ENCODE data around the gene CRLF2.
"Not testable (repeated sequence)": the region's sequence is repeated elsewhere in the genome, so short reads cannot be mapped to it uniquely, and the experiment has no call there.

The CRLF2 gene

DNA sequence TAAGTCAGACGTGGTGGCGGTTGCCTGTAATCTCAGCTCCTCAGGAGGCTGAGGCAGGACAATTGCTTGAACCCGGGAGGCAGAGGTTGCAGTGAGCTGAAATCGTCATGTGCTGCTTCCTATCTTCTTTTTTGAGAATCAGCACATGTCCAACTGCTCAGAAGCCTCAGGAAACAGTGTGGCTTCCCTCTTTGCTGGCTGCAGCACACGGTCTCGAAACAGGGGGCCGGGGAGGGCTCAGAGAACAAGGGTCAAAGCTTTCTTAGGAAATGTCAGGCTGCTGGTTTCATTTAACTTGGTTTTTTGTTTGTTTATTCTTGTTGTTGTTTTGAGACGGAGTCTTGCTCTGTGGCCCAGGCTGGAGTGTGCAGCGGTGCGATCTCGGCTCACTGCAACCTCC is 31.3 kb downstream of the CRLF2 start:
- peaks cover 3% of the 10 kb centered on the region for H3K4me1 ChIP-seq (ENCODE audit: control insufficient read depth, insufficient read depth, low read length)
- no peaks in the 10 kb centered on the region for H3K9me3 ChIP-seq (ENCODE audit: control insufficient read depth in 2 of 2, low read length in 2 of 2)
- no peak overlapping the region for H3K4me3 ChIP-seq (ENCODE audit: low read length in 2 of 2)
- H3K27me3 ChIP-seq (ENCODE audit: control insufficient read depth in 1 of 2, insufficient read depth in 2 of 2, low read length in 2 of 2): peaks cover 0 to 2% of the 10 kb centered on the region in 2 donors
- no peak overlapping the region for H3K9ac ChIP-seq (ENCODE audit: low read length in 2 of 2)
- no peak overlapping the region for H3K27ac ChIP-seq (ENCODE audit: low read length)
- no peaks in the 10 kb centered on the region for H3K36me3 ChIP-seq (ENCODE audit: control insufficient read depth in 2 of 2, insufficient read depth in 2 of 2, low read length in 2 of 2)

- H3K4me1 ChIP-seq (ENCODE audit: control insufficient read depth, insufficient read depth, low read length): peaks cover 3% of the 10 kb centered on the region
- H3K27me3 ChIP-seq (ENCODE audit: control insufficient read depth in 1 of 2, insufficient read depth in 2 of 2, low read length in 2 of 2): peaks cover 0 to 2% of the 10 kb centered on the region in 2 donors
- no peaks in the 10 kb centered on the region for H3K9me3 ChIP-seq (ENCODE audit: control insufficient read depth in 2 of 2, low read length in 2 of 2)
- no peak overlapping the region for H3K9ac ChIP-seq (ENCODE audit: low read length in 2 of 2)
- H3K36me3 ChIP-seq (ENCODE audit: control insufficient read depth in 2 of 2, insufficient read depth in 2 of 2, low read length in 2 of 2): no peaks in the 10 kb centered on the region
- H3K4me3 ChIP-seq (ENCODE audit: low read length in 2 of 2): no peak overlapping the region
- no peak overlapping the region for H3K27ac ChIP-seq (ENCODE audit: low read length)
Observed at GRCh38 chrX:1178580-1179057, 33.8 kb downstream of the CRLF2 start.

- not testable (repeated sequence) for H3K9ac ChIP-seq (ENCODE audit: low read length in 2 of 2); H3K4me1 ChIP-seq (ENCODE audit: control insufficient read depth, insufficient read depth, low read length); H3K36me3 ChIP-seq (ENCODE audit: control insufficient read depth in 2 of 2, insufficient read depth in 2 of 2, low read length in 2 of 2); H3K27me3 ChIP-seq (ENCODE audit: control insufficient read depth in 1 of 2, insufficient read depth in 2 of 2, low read length in 2 of 2); H3K9me3 ChIP-seq (ENCODE audit: control insufficient read depth in 2 of 2, low read length in 2 of 2); H3K27ac ChIP-seq (ENCODE audit: low read length); H3K4me3 ChIP-seq (ENCODE audit: low read length in 2 of 2)
Observed at GRCh38 chrX:1176531-1177320, 35.7 kb downstream of the CRLF2 start.

- H3K4me3 ChIP-seq (ENCODE audit: low read length in 2 of 2); H3K4me1 ChIP-seq (ENCODE audit: control insufficient read depth, insufficient read depth, low read length); H3K9ac ChIP-seq (ENCODE audit: low read length in 2 of 2); H3K36me3 ChIP-seq (ENCODE audit: control insufficient read depth in 2 of 2, insufficient read depth in 2 of 2, low read length in 2 of 2); H3K27ac ChIP-seq (ENCODE audit: low read length); H3K9me3 ChIP-seq (ENCODE audit: control insufficient read depth in 2 of 2, low read length in 2 of 2); H3K27me3 ChIP-seq (ENCODE audit: control insufficient read depth in 1 of 2, insufficient read depth in 2 of 2, low read length in 2 of 2): not testable (repeated sequence)
Observed at GRCh38 chrX:1174609-1175545, 37.6 kb downstream of the CRLF2 start.

DNA sequence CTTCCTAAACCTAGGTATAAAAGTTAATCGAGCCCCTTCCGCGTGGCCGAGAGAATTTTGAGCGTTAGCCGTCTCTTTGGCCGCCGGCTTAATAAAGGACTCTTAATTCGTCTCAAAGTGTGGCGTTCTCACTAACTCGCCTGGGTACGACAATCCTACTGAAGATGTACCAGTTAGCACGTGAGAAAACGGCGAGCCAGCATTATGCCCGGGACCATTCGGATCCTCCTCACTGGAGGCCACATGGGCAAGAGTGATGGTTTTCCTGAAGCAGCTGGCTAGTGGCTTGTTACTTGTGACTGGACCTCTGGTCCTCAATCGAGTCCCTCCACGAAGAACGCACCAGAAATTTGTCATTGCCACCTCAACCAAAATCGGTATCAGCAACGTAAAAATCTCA is 39.0 kb downstream of the CRLF2 start:
- not testable (repeated sequence) for H3K4me1 ChIP-seq (ENCODE audit: control insufficient read depth, insufficient read depth, low read length); H3K27ac ChIP-seq (ENCODE audit: low read length); H3K36me3 ChIP-seq (ENCODE audit: control insufficient read depth in 2 of 2, insufficient read depth in 2 of 2, low read length in 2 of 2); H3K9me3 ChIP-seq (ENCODE audit: control insufficient read depth in 2 of 2, low read length in 2 of 2); H3K9ac ChIP-seq (ENCODE audit: low read length in 2 of 2); H3K4me3 ChIP-seq (ENCODE audit: low read length in 2 of 2); H3K27me3 ChIP-seq (ENCODE audit: control insufficient read depth in 1 of 2, insufficient read depth in 2 of 2, low read length in 2 of 2)

DNA sequence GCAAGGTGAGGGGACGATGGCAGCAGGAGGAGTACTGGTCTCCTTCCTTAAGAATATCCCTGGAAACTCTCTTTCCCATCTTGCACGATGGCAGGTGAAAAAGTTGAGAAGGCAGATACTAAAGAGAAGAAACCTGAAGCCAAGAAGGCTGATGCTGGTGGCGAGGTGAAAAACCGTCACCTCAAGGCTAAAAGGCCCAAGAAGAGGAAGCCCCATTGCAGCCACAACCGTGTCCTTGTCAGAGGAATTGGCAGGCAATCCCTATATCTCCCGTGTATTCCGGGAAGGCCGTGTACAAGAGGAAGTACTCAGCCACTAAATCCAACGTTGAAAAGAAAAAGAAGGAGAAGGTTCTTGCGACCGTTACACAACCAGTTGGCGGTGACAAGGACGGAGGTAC is 40.0 kb downstream of the CRLF2 start:
- H3K9ac ChIP-seq (ENCODE audit: low read length in 2 of 2): no peak overlapping the region
- H3K36me3 ChIP-seq (ENCODE audit: control insufficient read depth in 2 of 2, insufficient read depth in 2 of 2, low read length in 2 of 2): no peaks in the 10 kb centered on the region
- H3K27ac ChIP-seq (ENCODE audit: low read length): no peak overlapping the region
- H3K27me3 ChIP-seq (ENCODE audit: control insufficient read depth in 1 of 2, insufficient read depth in 2 of 2, low read length in 2 of 2): no peaks in the 10 kb centered on the region
- H3K4me1 ChIP-seq (ENCODE audit: control insufficient read depth, insufficient read depth, low read length): no peaks in the 10 kb centered on the region
- H3K4me3 ChIP-seq (ENCODE audit: low read length in 2 of 2): no peak overlapping the region
- no peaks in the 10 kb centered on the region for H3K9me3 ChIP-seq (ENCODE audit: control insufficient read depth in 2 of 2, low read length in 2 of 2)

DNA sequence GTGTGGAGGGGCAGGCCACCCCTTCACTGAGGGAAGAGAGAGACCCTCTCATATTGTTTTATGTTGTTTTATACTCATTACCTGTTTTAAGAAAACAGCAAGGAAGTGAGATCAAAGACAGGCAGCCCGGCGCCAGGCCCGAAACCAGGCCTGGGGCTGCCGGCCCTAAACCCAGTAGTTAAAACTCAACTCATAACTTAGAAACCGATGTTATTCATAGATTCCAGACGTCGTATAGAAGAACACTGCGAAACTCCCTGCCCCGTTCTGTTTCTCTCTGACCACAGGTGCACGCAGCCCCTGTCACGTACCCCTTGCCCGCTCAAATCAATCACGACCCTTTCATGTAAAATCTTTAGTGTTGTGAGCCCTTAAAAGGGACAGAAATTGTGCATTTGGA is 40.5 kb downstream of the CRLF2 start:
- not testable (repeated sequence) for H3K4me1 ChIP-seq (ENCODE audit: control insufficient read depth, insufficient read depth, low read length); H3K27ac ChIP-seq (ENCODE audit: low read length); H3K9me3 ChIP-seq (ENCODE audit: control insufficient read depth in 2 of 2, low read length in 2 of 2); H3K9ac ChIP-seq (ENCODE audit: low read length in 2 of 2); H3K27me3 ChIP-seq (ENCODE audit: control insufficient read depth in 1 of 2, insufficient read depth in 2 of 2, low read length in 2 of 2); H3K36me3 ChIP-seq (ENCODE audit: control insufficient read depth in 2 of 2, insufficient read depth in 2 of 2, low read length in 2 of 2); H3K4me3 ChIP-seq (ENCODE audit: low read length in 2 of 2)

GRCh38 chrX:1170243-1170642 is 42.2 kb downstream of the CRLF2 start:
- Histone ChIP-seq H3K36me3 (ENCODE audit: control insufficient read depth in 2 of 2, insufficient read depth in 2 of 2, low read length in 2 of 2) (no peaks in the 10 kb centered on the region), H3K4me3 (ENCODE audit: low read length in 2 of 2) (no peak overlapping the region), H3K9me3 (ENCODE audit: control insufficient read depth in 2 of 2, low read length in 2 of 2) (no peaks in the 10 kb centered on the region), H3K27me3 (ENCODE audit: control insufficient read depth in 1 of 2, insufficient read depth in 2 of 2, low read length in 2 of 2) (peaks cover 0 to 3% of the 10 kb centered on the region in 2 donors), H3K9ac (ENCODE audit: low read length in 2 of 2) (no peak overlapping the region), H3K4me1 (ENCODE audit: control insufficient read depth, insufficient read depth, low read length) (no peaks in the 10 kb centered on the region), H3K27ac (ENCODE audit: low read length) (no peak overlapping the region)

GRCh38 chrX:1169189-1169588 is 43.3 kb downstream of the CRLF2 start:
- Histone ChIP-seq H3K9ac (ENCODE audit: low read length in 2 of 2) (no peak overlapping the region), H3K36me3 (ENCODE audit: control insufficient read depth in 2 of 2, insufficient read depth in 2 of 2, low read length in 2 of 2) (no peaks in the 10 kb centered on the region), H3K4me1 (ENCODE audit: control insufficient read depth, insufficient read depth, low read length) (no peaks in the 10 kb centered on the region), H3K27ac (ENCODE audit: low read length) (no peak overlapping the region), H3K9me3 (ENCODE audit: control insufficient read depth in 2 of 2, low read length in 2 of 2) (no peaks in the 10 kb centered on the region), H3K4me3 (ENCODE audit: low read length in 2 of 2) (no peak overlapping the region), H3K27me3 (ENCODE audit: control insufficient read depth in 1 of 2, insufficient read depth in 2 of 2, low read length in 2 of 2) (peaks cover 3 to 6% of the 10 kb centered on the region in 2 donors)

DNA sequence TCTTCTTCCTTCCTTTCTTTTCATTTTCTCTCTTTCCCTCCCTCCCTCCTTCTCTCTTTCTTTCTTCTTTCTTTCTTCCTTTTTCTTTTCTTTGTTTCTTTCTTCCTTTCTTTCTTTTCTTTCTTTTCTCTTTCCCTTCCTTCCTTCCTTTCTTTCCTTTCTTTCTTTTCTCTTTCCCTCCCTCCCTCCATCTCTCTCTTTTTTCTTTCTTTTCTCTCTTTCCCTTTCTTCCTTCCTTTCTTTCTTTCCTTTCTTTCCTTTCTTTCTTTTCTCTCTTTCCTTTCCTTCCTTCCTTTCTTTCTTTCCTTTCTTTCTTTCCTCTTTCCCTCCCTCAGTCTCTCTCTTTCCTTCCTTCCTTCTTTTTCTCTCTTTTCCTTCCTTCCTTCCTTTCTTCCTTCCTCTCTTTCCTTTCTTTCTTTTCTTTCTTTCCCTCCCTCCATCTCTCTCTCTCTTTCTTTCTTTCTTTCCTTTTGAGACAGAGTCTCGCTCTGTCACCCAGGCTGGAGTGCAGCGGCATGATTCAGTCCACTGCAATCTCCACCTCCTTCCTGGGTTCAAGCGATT is 44.4 kb downstream of the CRLF2 start:
- Histone ChIP-seq H3K27ac (ENCODE audit: low read length) (no peak overlapping the region), H3K4me1 (ENCODE audit: control insufficient read depth, insufficient read depth, low read length) (no peaks in the 10 kb centered on the region)

More for the DNA sequence above, 44.4 kb downstream of the CRLF2 start:
- no peaks in the 10 kb centered on the region for H3K36me3 ChIP-seq (ENCODE audit: control insufficient read depth in 2 of 2, insufficient read depth in 2 of 2, low read length in 2 of 2)
- no peak overlapping the region for H3K4me3 ChIP-seq (ENCODE audit: low read length in 2 of 2)
- H3K27me3 ChIP-seq (ENCODE audit: control insufficient read depth in 1 of 2, insufficient read depth in 2 of 2, low read length in 2 of 2): peaks cover 5 to 6% of the 10 kb centered on the region in 2 donors
- H3K9ac ChIP-seq (ENCODE audit: low read length in 2 of 2): no peak overlapping the region
- H3K9me3 ChIP-seq (ENCODE audit: control insufficient read depth in 2 of 2, low read length in 2 of 2): no peaks in the 10 kb centered on the region

All from stomach smooth muscle (tissue), 2 donors.